Neuronal stem cell (in vitro differentiated cells): ENCODE results near the gene FBXL3.

ENCODE experiments used
- DNase-seq: peaks from one replicate; pipeline ENCODE4 v3.0.0-alpha.2; 2013; ENCODE audit warnings: low spot score
- H2AFZ ChIP-seq: one replicate; pipeline ENCODE4 v1.6.1; 2013; ENCODE audit warnings: mild to moderate bottlenecking, low read length, inconsistent platforms
- H2AK5ac ChIP-seq: 2 replicates; pipeline ENCODE4 v1.6.1; 2013; ENCODE audit warnings: low read depth, mild to moderate bottlenecking, inconsistent platforms, low read length, moderate library complexity, mixed read lengths
- H2BK120ac ChIP-seq: 2 replicates; pipeline ENCODE4 v1.6.1; 2013; ENCODE audit warnings: low read depth, mild to moderate bottlenecking, inconsistent platforms, low read length, moderate library complexity, mixed read lengths
- H2BK12ac ChIP-seq: one replicate; pipeline ENCODE4 v1.6.1; 2013; ENCODE audit warnings: low read length, inconsistent platforms
- H2BK15ac ChIP-seq: 2 replicates; pipeline ENCODE4 v1.6.1; 2013; ENCODE audit warnings: mild to moderate bottlenecking, low read length, inconsistent platforms, mixed read lengths
- H2BK5ac ChIP-seq: one replicate; pipeline ENCODE4 v1.6.1; 2013; ENCODE audit warnings: inconsistent platforms, mild to moderate bottlenecking, low read length, moderate library complexity
- H3K14ac ChIP-seq: one replicate; pipeline ENCODE4 v1.6.1; 2013; ENCODE audit warnings: low read length, inconsistent platforms
- H3K18ac ChIP-seq: 2 replicates; pipeline ENCODE4 v1.6.1; 2013; ENCODE audit warnings: low read length, inconsistent platforms
- H3K23ac ChIP-seq: 2 replicates; pipeline ENCODE4 v1.6.1; 2013; ENCODE audit warnings: low read depth, mild to moderate bottlenecking, mixed read lengths, low read length, inconsistent platforms; ENCODE audit not compliant: poor library complexity
- H3K27ac ChIP-seq: replicated peaks from 3 replicates; pipeline ENCODE4 v1.5.1; 2013; ENCODE audit warnings: low read length, inconsistent platforms
- H3K27me3 ChIP-seq, 3 experiments: 2 replicates each; pipeline ENCODE4 v1.6.1; 2013; ENCODE audit warnings: low read length in 3 of 3, mild to moderate bottlenecking in 2 of 3, inconsistent platforms in 1 of 3, low read depth in 1 of 3, mixed read lengths in 1 of 3, moderate library complexity in 1 of 3; ENCODE audit not compliant: control insufficient read depth in 3 of 3, insufficient read depth in 3 of 3
- H3K36me3 ChIP-seq, 2 donors: replicated peaks in 1 of 2; 2 replicates each; pipeline ENCODE4 v1.6.1; 2013; ENCODE audit warnings: low read length in 2 of 2; ENCODE audit not compliant: control insufficient read depth in 2 of 2, insufficient read depth in 2 of 2
- H3K4ac ChIP-seq: 2 replicates; pipeline ENCODE4 v1.6.1; 2013; ENCODE audit warnings: inconsistent platforms, mild to moderate bottlenecking, low read length, moderate library complexity
- H3K4me1 ChIP-seq, 2 donors: 1 replicate in 1 of 2; 2 replicates in 1 of 2; pipeline ENCODE4 v1.6.1; 2013; ENCODE audit warnings: low read length in 2 of 2, low read depth in 1 of 2; ENCODE audit not compliant: control insufficient read depth in 2 of 2, insufficient read depth in 1 of 2
- H3K4me2 ChIP-seq: one replicate; pipeline ENCODE4 v1.6.1; 2013; ENCODE audit warnings: mild to moderate bottlenecking, low read length, inconsistent platforms; ENCODE audit not compliant: insufficient read depth, poor library complexity, severe bottlenecking
- H3K4me3 ChIP-seq, 2 donors: 2 replicates each; pipeline ENCODE4 v1.5.1; 2013; ENCODE audit warnings: low read length in 2 of 2, mild to moderate bottlenecking in 2 of 2, inconsistent platforms in 1 of 2, moderate library complexity in 1 of 2
- H3K79me1 ChIP-seq: one replicate; pipeline ENCODE4 v1.6.1; 2013; ENCODE audit warnings: low read depth, mild to moderate bottlenecking, inconsistent platforms, low read length, moderate library complexity
- H3K9ac ChIP-seq: one replicate; pipeline ENCODE4 v1.6.1; 2013; ENCODE audit warnings: mild to moderate bottlenecking, low read depth, low read length, inconsistent platforms; ENCODE audit not compliant: poor library complexity
- H3K9me3 ChIP-seq, 2 donors: replicated peaks in 1 of 2; 2 replicates each; pipeline versions ENCODE3 to v1.6.1; 2013; ENCODE audit warnings: low read length in 2 of 2, mild to moderate bottlenecking in 2 of 2, inconsistent platforms in 1 of 2, low read depth in 1 of 2, mixed read lengths in 1 of 2, moderate library complexity in 1 of 2; ENCODE audit not compliant: control insufficient read depth in 2 of 2, insufficient read depth in 1 of 2
- H4K8ac ChIP-seq: one replicate; pipeline ENCODE4 v1.6.1; 2013; ENCODE audit warnings: low read depth, mild to moderate bottlenecking, inconsistent platforms, low read length, moderate library complexity
- H4K91ac ChIP-seq: one replicate; pipeline ENCODE4 v1.6.1; 2013; ENCODE audit warnings: low read length, low read depth, mild to moderate bottlenecking, inconsistent platforms; ENCODE audit not compliant: poor library complexity
- WGBS, 2 donors: extraction: QIAGEN DNeasy Blood & Tissue Kit; methylation state at CpG; one replicate each; pipeline ENCODE4 v1.1.7; 2013; ENCODE audit warnings: missing lambda C conversion rate in 2 of 2, mixed read lengths in 1 of 2; ENCODE audit not compliant: insufficient read length in 2 of 2, insufficient replicate concordance in 1 of 2; ENCODE audit errors: extremely low coverage in 2 of 2; 5-methylcytosine and 5-hydroxymethylcytosine counted together

FBXL3 gene

GRCh38 chr13:76991796-76992547 lies 35.0 kb downstream of the FBXL3 start, which contains the start of gene CLN5:
TSS of gene CLN5 (plus strand) at chr13:76992081. CDS start at chr13:76992099, 18 bp downstream.
- WGBS, 2 donors, result no CpG with 5 or more reads among the region's 73 CpGs
- peak; percentile 82 for DNase-seq

GRCh38 chr13:76991432-76991795 lies 35.5 kb downstream of the FBXL3 start:
- no CpG with 5 or more reads among the region's 15 CpGs for WGBS, 2 donors
- Histone ChIP-seq H3K4me2 (peak overlapping the region; percentile 58), H2BK120ac (no peak overlapping the region), H2BK5ac (no peak overlapping the region), H3K79me1 (no peaks in the 10 kb centered on the region), H2BK12ac (no peak overlapping the region), H3K18ac (no peak overlapping the region), H3K27me3 (no peaks in the 10 kb centered on the region), H4K91ac (no peak overlapping the region), H3K14ac (no peak overlapping the region), H3K36me3 (peaks cover 4 to 12% of the 10 kb centered on the region in 2 donors), H3K9ac (no peak overlapping the region), H3K4ac (no peak overlapping the region), H3K4me3 (peak overlapping the region; percentile 82 to 85), H3K9me3 (no peaks in the 10 kb centered on the region), H3K27ac (no peak overlapping the region), H3K23ac (no peak overlapping the region), H3K4me1 (peaks cover 3 to 5% of the 10 kb centered on the region in 2 donors), H2AK5ac (no peak overlapping the region), H4K8ac (peak overlapping the region; percentile 6), H2BK15ac (no peak overlapping the region), H2AFZ (peak overlapping the region; percentile 98)
- peak; percentile 4 for DNase-seq

More at GRCh38 chr13:76991796-76992547, 35.0 kb downstream of the FBXL3 start, which contains the start of gene CLN5:
- peak within 1 kb of the TSS; percentile 69 for H2BK15ac ChIP-seq
- H3K23ac ChIP-seq, result peak within 1 kb of the TSS; percentile 96
- H2AFZ ChIP-seq, result peak within 1 kb of the TSS; percentile 98
- peaks cover 3 to 5% of the 10 kb centered on the region in 2 donors for H3K4me1 ChIP-seq
- no peaks in the 10 kb centered on the region for H3K27me3 ChIP-seq
- H3K9me3 ChIP-seq, result no peaks in the 10 kb centered on the region
- no peaks in the 10 kb centered on the region for H3K79me1 ChIP-seq
- peak within 1 kb of the TSS; percentile 55 for H3K27ac ChIP-seq
- H3K4me3 ChIP-seq, result peak within 1 kb of the TSS; percentile 82 to 85
- no peak within 1 kb of the TSS for H2BK12ac ChIP-seq
- peak within 1 kb of the TSS; percentile 56 for H4K8ac ChIP-seq
- H2AK5ac ChIP-seq, result no peak within 1 kb of the TSS
- no peak within 1 kb of the TSS for H4K91ac ChIP-seq
- peak within 1 kb of the TSS; percentile 95 for H2BK120ac ChIP-seq
- no peak within 1 kb of the TSS for H3K4ac ChIP-seq
- peak within 1 kb of the TSS; percentile 93 for H3K9ac ChIP-seq
- peaks cover 4 to 18% of the 10 kb centered on the region in 2 donors for H3K36me3 ChIP-seq
- H3K18ac ChIP-seq, result peak within 1 kb of the TSS; percentile 97
- peak within 1 kb of the TSS; percentile 78 for H3K4me2 ChIP-seq
- H2BK5ac ChIP-seq, result peak within 1 kb of the TSS; percentile 67
- no peak within 1 kb of the TSS for H3K14ac ChIP-seq

GRCh38 chr13:76983676-76984075 lies 43.3 kb downstream of the FBXL3 start:
- no CpG with 5 or more reads among the region's 5 CpGs for WGBS, 2 donors
- Histone ChIP-seq H2BK15ac (no peak overlapping the region), H3K23ac (no peak overlapping the region), H2BK120ac (no peak overlapping the region), H4K91ac (no peak overlapping the region), H3K36me3 (no peaks in the 10 kb centered on the region), H3K27ac (no peak overlapping the region), H4K8ac (no peak overlapping the region), H3K18ac (no peak overlapping the region), H2AFZ (no peak overlapping the region), H3K4me2 (no peak overlapping the region), H3K79me1 (no peaks in the 10 kb centered on the region), H3K4me1 (no peaks in the 10 kb centered on the region), H3K14ac (no peak overlapping the region), H3K4me3 (no peak overlapping the region), H2AK5ac (no peak overlapping the region), H2BK12ac (no peak overlapping the region), H3K27me3 (peaks cover 0 to 29% (median 2%) of the 10 kb centered on the region in 3 experiments), H2BK5ac (no peak overlapping the region), H3K9ac (no peak overlapping the region), H3K9me3 (no peaks in the 10 kb centered on the region), H3K4ac (no peak overlapping the region)
- DNase-seq, result no peak

GRCh38 chr13:76982061-76982460 lies 44.9 kb downstream of the FBXL3 start:
- Histone ChIP-seq H4K91ac (no peak overlapping the region), H3K4me3 (no peak overlapping the region), H2BK120ac (no peak overlapping the region), H3K9me3 (no peaks in the 10 kb centered on the region), H2AK5ac (no peak overlapping the region), H2BK12ac (no peak overlapping the region), H3K36me3 (no peaks in the 10 kb centered on the region), H3K14ac (no peak overlapping the region), H2BK5ac (no peak overlapping the region), H2AFZ (no peak overlapping the region), H3K27ac (no peak overlapping the region), H3K4me2 (no peak overlapping the region), H3K4me1 (no peaks in the 10 kb centered on the region), H4K8ac (no peak overlapping the region), H3K9ac (no peak overlapping the region), H3K79me1 (no peaks in the 10 kb centered on the region), H3K18ac (no peak overlapping the region), H3K4ac (no peak overlapping the region), H2BK15ac (no peak overlapping the region), H3K23ac (no peak overlapping the region), H3K27me3 (peaks cover 0 to 39% (median 2%) of the 10 kb centered on the region in 3 experiments)
- DNase-seq, result no peak
- no CpG with 5 or more reads among the region's 6 CpGs for WGBS, 2 donors
